HG02763 (cell line): ENCODE data around the gene CHRD.
"Not testable (repeated sequence)": the region's sequence is repeated elsewhere in the genome, so short reads cannot be mapped to it uniquely, and the experiment has no call there.

ENCODE experiments used
- ATAC-seq: cut with Tn5 transposase; IDR thresholded peaks from one replicate; pipeline ENCODE4 v1.9.1; 2021; ENCODE audit warnings: mild to moderate bottlenecking, moderate library complexity; ENCODE audit not compliant: unreplicated experiment

CHRD gene

DNA sequence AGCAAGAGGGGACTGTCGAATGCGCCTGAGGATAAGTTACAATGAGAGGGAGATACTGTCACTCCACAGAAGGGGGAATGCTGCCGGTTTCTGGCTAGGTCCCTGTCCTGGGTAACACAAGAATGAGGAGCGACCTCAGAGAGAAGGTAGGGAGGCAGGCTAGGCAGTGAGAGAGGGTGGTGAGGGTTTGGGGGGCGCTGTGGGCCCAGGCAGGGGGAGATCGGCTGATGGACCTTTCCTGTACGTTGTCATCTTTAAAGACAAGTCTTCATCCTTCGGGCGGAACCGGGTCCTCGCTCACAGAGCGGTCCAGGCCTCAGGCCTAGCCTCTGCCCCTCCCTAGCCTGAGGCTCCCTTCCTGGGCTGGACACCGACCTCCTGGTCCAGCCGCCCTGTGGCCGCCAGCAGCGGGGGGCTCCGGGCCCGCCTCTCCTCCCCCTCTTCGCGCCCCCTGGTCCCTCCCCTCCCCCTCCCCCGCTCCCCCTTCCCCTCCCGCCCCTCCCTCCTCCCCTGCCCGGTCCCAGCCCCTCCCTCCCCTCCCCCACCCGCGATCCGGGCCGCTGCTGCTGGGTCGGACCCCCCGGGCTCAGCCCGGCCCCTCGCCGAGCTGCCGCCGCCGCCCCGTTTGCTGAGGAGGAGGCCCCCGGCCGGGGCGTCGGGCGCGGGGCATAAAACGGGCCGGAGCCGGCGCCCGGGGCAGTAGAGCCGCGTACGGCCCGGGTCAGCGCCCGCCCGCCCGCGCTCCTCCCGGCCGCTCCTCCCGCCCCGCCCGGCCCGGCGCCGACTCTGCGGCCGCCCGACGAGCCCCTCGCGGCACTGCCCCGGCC lies at the start of gene CHRD:
Gene CHRD, plus strand, starts transcription at position 697 of the 827 bp plus-strand sequence. CDS start 265 bp downstream, outside the sequence.
- no peak for ATAC-seq

DNA sequence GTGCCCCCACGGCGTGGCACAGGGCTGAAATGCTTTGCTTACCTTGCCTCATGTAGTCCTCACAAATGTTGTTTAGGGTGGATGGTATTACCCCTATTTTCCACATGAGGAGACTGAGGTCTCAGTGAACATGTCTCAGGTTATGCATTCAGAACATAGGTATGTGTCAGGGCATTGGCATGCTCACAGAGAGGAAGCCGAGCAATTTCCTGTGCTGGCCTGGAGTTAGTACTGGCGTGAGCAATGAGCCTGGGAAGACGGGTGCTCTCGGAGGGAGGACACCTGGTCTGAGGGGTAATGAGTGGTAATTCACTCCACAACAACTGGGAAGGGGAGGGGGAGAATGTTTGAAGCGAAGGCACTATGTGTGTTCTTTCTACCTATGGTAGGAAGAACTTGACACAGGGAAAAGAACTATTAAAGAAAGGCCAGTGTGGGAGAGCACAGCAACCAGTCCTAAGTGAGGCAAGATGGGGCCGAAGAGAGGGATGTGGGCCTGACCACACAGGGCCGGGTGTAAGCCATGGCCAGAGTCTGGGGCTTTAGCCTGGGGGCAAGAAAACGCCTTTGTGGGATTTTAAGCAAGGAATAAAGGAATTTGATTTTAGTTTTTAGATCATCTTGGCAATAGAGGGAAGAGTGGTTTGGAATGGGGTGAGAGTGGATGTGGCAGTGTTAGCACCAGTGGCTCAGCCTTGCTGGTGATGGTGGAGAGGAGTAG lies 47.3 kb upstream of the CHRD start:
- no peak for ATAC-seq

GRCh38 chr3:184333190-184333589 lies 46.7 kb upstream of the CHRD start:
- no peak for ATAC-seq

DNA sequence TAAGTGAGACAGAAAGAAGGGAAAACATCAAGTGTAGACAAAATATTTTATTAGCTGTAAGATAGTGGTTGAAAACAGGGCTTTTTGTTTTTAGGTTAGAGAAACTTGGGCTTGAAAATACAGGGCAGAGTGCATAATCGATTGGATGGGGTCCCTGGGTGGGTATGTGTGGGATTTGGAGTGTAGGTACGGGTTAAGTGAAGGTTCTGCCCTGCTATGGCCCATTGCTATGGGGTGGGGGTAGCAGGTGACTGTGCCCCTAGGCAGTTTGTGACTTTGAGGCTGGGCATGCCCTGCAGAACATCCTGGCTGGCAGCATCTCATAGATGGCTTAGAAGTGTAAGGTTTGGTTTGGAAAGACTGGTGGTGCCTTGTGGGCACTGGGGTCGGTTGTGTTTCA lies 46.2 kb upstream of the CHRD start:
- no peak for ATAC-seq

DNA sequence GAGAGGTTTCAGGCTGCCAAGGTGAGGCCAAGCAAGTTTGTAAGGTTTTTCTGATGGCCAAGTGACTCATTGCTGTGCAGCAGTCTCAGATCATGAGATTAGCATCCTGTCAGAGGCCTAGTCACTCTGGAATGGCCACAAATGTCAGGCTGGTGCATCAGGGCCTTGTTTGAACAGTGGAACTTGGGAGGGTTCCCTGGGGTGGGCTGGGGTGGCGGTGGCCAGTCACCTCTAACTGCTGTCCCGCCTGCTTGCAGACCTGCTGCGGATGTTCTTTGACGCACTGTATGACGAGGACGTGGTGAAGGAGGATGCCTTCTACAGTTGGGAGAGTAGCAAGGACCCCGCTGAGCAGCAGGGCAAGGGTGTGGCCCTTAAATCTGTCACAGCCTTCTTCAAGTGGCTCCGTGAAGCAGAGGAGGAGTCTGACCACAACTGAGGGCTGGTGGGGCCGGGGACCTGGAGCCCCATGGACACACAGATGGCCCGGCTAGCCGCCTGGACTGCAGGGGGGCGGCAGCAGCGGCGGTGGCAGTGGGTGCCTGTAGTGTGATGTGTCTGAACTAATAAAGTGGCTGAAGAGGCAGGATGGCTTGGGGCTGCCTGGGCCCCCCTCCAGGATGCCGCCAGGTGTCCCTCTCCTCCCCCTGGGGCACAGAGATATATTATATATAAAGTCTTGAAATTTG lies 45.2 kb upstream of the CHRD start:
- no peak for ATAC-seq

- no peak for ATAC-seq
These were observed 44.6 kb upstream of the CHRD start for GRCh38 chr3:184335291-184335660.

DNA sequence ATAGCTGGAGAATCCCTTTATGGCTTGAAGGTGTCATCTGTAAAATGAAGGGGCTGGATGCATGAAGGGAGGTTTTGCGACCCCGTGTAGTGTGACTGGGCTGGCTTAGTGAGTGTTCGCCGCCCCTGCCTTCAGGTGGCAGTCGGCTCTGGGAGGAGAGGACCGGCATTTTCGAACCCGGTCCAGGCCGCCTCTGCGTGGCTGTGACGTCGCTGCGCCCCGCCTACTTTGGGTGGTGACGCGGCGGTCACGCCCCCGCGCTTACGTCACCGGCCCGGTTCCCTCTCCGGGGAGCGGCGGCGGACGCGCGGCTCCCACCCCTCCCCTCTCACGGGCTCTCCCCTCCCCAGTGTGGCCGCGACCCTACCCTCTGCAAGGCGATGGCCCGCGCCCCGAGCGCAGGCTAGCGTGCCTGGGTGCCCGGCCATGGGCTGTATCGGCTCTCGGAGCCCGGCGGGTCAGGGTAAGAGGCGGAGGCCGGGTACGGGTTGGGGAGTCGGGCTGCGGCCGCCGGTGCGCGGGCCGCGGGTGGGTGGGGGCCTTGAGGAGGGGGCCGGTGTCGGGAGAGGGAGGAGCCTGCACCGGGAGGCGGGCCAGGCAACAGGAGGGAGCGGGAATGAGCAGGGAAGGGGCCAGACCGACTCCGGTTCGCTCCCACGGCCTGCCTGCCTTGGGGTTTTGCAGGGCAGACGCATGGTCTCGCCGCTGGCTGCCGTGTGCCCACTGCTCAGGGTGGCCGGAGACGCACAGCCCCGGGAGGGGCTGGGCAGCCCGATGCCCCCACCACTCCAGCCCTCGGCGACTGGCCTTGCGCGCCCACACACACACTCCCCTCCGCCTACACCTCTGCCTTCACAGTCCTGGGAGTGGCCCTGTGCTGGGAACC lies 44.0 kb upstream of the CHRD start:
- ATAC-seq, result peak; percentile 75

DNA sequence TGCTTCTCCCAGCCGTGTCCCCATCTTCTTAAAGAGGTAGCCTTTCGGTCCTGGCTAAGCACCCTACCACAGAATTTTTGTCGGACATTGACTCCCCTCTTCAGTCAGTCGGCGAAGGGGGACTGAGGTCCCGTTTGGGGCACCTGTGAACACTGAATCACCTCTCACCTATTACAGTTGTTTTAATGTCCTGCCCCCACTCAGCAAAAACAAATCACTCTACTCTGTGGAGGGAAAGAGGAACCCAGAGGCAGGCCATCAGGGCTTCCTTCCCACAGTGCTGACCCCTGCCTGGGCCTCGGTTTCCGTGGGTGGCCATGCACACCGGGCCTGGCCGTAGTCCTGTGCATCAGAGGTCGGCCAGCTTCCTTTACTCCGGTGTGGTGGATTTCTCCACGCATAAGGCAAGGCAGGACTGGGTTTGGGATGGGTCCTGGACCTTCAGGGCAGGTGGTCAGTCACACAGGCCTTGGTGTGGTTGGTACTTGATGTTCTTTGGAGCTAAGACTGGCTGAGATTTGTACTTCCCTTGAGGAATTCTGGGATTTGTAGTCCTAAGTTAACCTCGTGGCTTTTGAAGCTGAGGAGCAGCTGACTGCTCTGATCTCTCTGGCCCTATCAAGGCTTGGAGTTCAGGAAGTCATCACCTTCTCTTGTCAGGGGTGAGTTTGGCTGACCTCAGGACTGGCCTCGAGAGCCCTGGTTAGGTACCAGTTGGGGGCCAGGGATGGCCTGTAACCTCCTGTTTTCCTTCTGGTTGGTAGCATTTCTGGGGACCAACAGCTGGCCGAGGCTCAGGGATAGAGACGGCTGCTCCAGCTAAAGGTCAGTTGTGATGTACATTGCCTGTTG lies 43.1 kb upstream of the CHRD start:
- ATAC-seq, result no peak

DNA sequence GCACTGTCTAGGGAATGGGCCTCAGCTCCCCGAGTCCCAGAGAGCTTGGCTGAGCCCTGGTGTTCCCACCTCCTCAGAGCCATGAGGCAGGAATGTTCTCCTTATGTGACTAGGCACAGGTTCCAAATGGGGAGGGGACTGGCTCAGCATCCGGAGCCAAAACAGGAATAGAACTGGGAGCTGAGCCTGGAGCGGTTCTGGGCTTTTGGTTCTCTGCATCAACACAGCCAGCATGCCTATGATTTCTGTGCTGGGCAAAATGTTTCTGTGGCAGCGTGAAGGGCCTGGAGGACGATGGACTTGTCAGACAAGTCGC lies 42.5 kb upstream of the CHRD start, which contains the start of gene FAM131A:
Gene FAM131A, plus strand, starts transcription at position 202 of the 316 bp plus-strand sequence. Its CDS starts 31 bp downstream, at position 233.
- ATAC-seq, result no peak

DNA sequence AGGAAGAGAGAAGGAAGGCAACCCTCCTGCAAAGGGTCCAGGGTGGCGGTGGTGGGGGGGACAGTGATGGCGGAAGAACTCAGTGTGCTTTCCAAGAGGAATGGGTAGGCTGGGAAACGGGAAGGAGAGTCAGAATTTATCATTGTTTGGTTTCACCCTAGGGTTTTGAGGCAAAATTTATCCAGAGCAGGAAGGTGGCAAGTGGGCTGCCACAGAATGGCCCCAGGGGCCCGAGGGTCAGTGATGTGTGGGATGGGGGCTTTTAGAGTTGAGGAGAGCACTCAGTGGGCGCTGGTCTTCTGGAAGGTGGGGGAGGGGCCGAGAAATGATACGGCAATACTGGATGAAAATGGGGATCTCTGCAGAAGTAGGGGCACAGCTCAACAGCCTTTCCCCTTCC lies 41.9 kb upstream of the CHRD start:
- ATAC-seq, result no peak

- no peak for ATAC-seq
These were observed 41.3 kb upstream of the CHRD start for GRCh38 chr3:184338511-184338945.

- no peak for ATAC-seq
These were observed 40.9 kb upstream of the CHRD start for GRCh38 chr3:184339001-184339400.

GRCh38 chr3:184339451-184340135 lies 40.3 kb upstream of the CHRD start:
- ATAC-seq, result not testable (repeated sequence)

DNA sequence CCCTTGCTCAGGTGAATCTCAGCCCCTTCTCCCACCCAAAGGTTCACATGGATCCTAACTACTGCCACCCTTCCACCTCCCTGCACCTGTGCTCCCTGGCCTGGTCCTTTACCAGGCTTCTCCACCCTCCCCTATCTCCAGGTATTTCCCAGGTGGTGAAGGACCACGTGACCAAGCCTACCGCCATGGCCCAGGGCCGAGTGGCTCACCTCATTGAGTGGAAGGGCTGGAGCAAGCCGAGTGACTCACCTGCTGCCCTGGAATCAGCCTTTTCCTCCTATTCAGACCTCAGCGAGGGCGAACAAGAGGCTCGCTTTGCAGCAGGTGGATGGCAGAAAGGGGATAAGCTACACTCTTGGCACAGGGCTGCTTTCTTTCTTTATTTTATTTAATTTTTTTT lies 37.9 kb upstream of the CHRD start:
- ATAC-seq, result no peak

GRCh38 chr3:184343200-184343876 lies 36.5 kb upstream of the CHRD start:
- ATAC-seq, result no peak

- no peak for ATAC-seq
These were observed 35.1 kb upstream of the CHRD start for GRCh38 chr3:184344579-184345316.

GRCh38 chr3:184345317-184346144 lies 34.3 kb upstream of the CHRD start:
- ATAC-seq, result no peak
